GM23338 (cell line): Measurements from ENCODE around the gene CALML5. TPM values are rescaled to one million over a fixed set of nuclear protein-coding genes. Genes with fewer than 3 reads are reported as not detected.

Source experiments
- ATAC-seq: fragments of 200-7000 bp; cut with Tn5 transposase; 3 replicates; pipeline ENCODE4 v1.9.1; 2020
- DNase-seq: peaks from one replicate; pipeline ENCODE4 v3.0.0-alpha.2; 2015; ENCODE audit warnings: low spot score
- H2AFZ ChIP-seq: fragments of 200-600 bp; sonication (generic); 2 replicates; pipeline ENCODE4 v1.8.0; 2016; ENCODE audit warnings: antibody characterized with exemption, mild to moderate bottlenecking, moderate library complexity
- H3F3A ChIP-seq: fragments of 200-600 bp; sonication (generic); replicated peaks from 2 replicates; pipeline ENCODE4 v1.8.0; 2017; ENCODE audit warnings: antibody characterized with exemption, mixed run types, low read depth
- H3K27ac ChIP-seq: fragments of 200-600 bp; sonication (generic); 2 replicates; pipeline ENCODE4 v1.6.1; 2016; ENCODE audit warnings: low read depth
- H3K27me3 ChIP-seq: fragments of 200-600 bp; sonication (generic); 2 replicates; pipeline ENCODE4 v1.8.0; 2016; ENCODE audit warnings: mild to moderate bottlenecking, mixed run types, moderate library complexity; ENCODE audit not compliant: insufficient read depth
- H3K36me3 ChIP-seq: fragments of 200-600 bp; sonication (generic); 2 replicates; pipeline ENCODE4 v1.8.0; 2016; ENCODE audit warnings: mild to moderate bottlenecking; ENCODE audit not compliant: insufficient read depth
- H3K4me1 ChIP-seq: fragments of 200-600 bp; sonication (generic); 2 replicates; pipeline ENCODE4 v1.8.0; 2016; ENCODE audit warnings: mild to moderate bottlenecking, moderate library complexity; ENCODE audit not compliant: insufficient read depth
- H3K4me2 ChIP-seq: fragments of 200-600 bp; sonication (generic); 2 replicates; pipeline ENCODE4 v1.7.1; 2017; ENCODE audit warnings: mixed run types
- H3K4me3 ChIP-seq: fragments of 200-600 bp; sonication (generic); 2 replicates; pipeline ENCODE4 v1.6.1; 2016; ENCODE audit warnings: mixed run types
- H3K79me2 ChIP-seq: fragments of 200-600 bp; sonication (generic); replicated peaks from 2 replicates; pipeline ENCODE4 v1.8.0; 2017; ENCODE audit warnings: mild to moderate bottlenecking; ENCODE audit not compliant: insufficient read depth
- H3K9me2 ChIP-seq: fragments of 200-600 bp; sonication (generic); 2 replicates; pipeline ENCODE4 v1.8.0; 2017; ENCODE audit not compliant: insufficient read depth
- H4K20me1 ChIP-seq: fragments of 200-600 bp; sonication (generic); replicated peaks from 2 replicates; pipeline ENCODE4 v1.8.0; 2017; ENCODE audit warnings: mild to moderate bottlenecking; ENCODE audit not compliant: insufficient read depth
- H3K27ac Mint-ChIP-seq: 2 replicates; pipeline ENCODE4 v1.8.0; 2020; ENCODE audit warnings: inconsistent platforms, mild to moderate bottlenecking, moderate library complexity, mixed read lengths
- H3K27me3 Mint-ChIP-seq: 3 replicates; pipeline ENCODE4 v1.8.0; 2022; ENCODE audit warnings: low read depth, mild to moderate bottlenecking, moderate library complexity, mixed read lengths, inconsistent platforms; ENCODE audit not compliant: insufficient read depth, poor library complexity
- H3K36me3 Mint-ChIP-seq: 3 replicates; pipeline ENCODE4 v1.8.0; 2021; ENCODE audit warnings: low read depth, mild to moderate bottlenecking, inconsistent platforms, moderate library complexity, mixed read lengths
- H3K4me1 Mint-ChIP-seq: 3 replicates; pipeline ENCODE4 v1.8.0; 2020; ENCODE audit warnings: mild to moderate bottlenecking, inconsistent platforms, mixed read lengths
- H3K4me3 Mint-ChIP-seq: 3 replicates; pipeline ENCODE4 v1.8.0; 2021; ENCODE audit warnings: moderate library complexity, mild to moderate bottlenecking, inconsistent platforms, mixed read lengths
- H3K9me3 Mint-ChIP-seq: 3 replicates; pipeline ENCODE4 v1.8.0; 2020; ENCODE audit warnings: moderate library complexity, mild to moderate bottlenecking, inconsistent platforms, mixed read lengths
- CREB1 ChIP-seq: fragments of 250-450 bp; sonication (Bioruptor Pico); IDR thresholded peaks from 2 replicates; pipeline ENCODE4 v1.5.0; 2020; ENCODE audit warnings: low read depth, mild to moderate bottlenecking, moderate library complexity
- ETS1 ChIP-seq: IDR thresholded peaks from 2 replicates; pipeline ENCODE4 v1.6.1; 2016; ENCODE audit warnings: antibody characterized with exemption
- EZH2 ChIP-seq: fragments of 200-600 bp; sonication (generic); IDR thresholded peaks from one replicate; pipeline ENCODE4 v1.8.0; 2017; ENCODE audit warnings: antibody characterized with exemption, mild to moderate bottlenecking, low read depth; ENCODE audit not compliant: unreplicated experiment
- EZH2phosphoT487 ChIP-seq: fragments of 200-600 bp; sonication (generic); IDR thresholded peaks from one replicate; pipeline ENCODE4 v1.8.1; 2018; ENCODE audit warnings: antibody characterized with exemption; ENCODE audit not compliant: unreplicated experiment
- JUNB ChIP-seq: IDR thresholded peaks from one replicate; pipeline ENCODE4 v1.6.1; 2016; ENCODE audit warnings: antibody characterized with exemption; ENCODE audit not compliant: unreplicated experiment
- NANOG ChIP-seq: IDR thresholded peaks from 2 replicates; pipeline ENCODE4 v1.6.1; 2016; ENCODE audit warnings: antibody characterized with exemption, borderline replicate concordance
- POLR2AphosphoS5 ChIP-seq: IDR thresholded peaks from 2 replicates; pipeline ENCODE4 v1.6.1; 2016; ENCODE audit warnings: antibody characterized with exemption, low read depth
- REST ChIP-seq: IDR thresholded peaks from one replicate; pipeline ENCODE4 v1.6.1; 2018; ENCODE audit warnings: antibody characterized with exemption; ENCODE audit not compliant: unreplicated experiment
- STAT1 ChIP-seq: IDR thresholded peaks from one replicate; pipeline ENCODE4 v1.6.1; 2016; ENCODE audit warnings: antibody characterized with exemption; ENCODE audit not compliant: unreplicated experiment
- ZNF331 ChIP-seq: fragments of 250-450 bp; sonication (Bioruptor Pico); IDR thresholded peaks from 2 replicates; pipeline ENCODE4 v1.5.0; 2020; ENCODE audit warnings: low read depth, mild to moderate bottlenecking, moderate library complexity
- polyA plus RNA-seq: library from polyadenylated mRNA; unstranded; fragments of >200 nt; fragmentation: Nextera tagmentation; extraction: Ambion mirVana; gene quantifications from 2 replicates; pipeline ENCODE4 v1.2.1, GENCODE V29; 2016
- total RNA-seq: library from RNA; depleted of rRNA; stranded (reverse); fragments of >200 nt; shearing (Covaris generic); gene quantifications from 2 replicates; pipeline ENCODE4 v1.2.3, GENCODE V29; 2014
- TF ChIP-seq, protein P1 (sequence below), 2 experiments: fragments of 200-600 bp in 1 of 2; sonication (generic) in 1 of 2; conservative IDR thresholded peaks; 2 replicates each; pipeline versions ENCODE4 v1.5.1 to v1.6.1; 2016 to 2017; ENCODE audit warnings: antibody characterized with exemption in 2 of 2, low read depth in 2 of 2, mild to moderate bottlenecking in 2 of 2, moderate library complexity in 1 of 2
- TF ChIP-seq, protein P2 (sequence below): fragments of 250-450 bp; sonication (Bioruptor Pico); IDR thresholded peaks from 2 replicates; pipeline ENCODE4 v1.5.0; 2020; ENCODE audit warnings: mild to moderate bottlenecking, moderate library complexity

CALML5 gene
- total and polyA plus RNA-seq, 2 experiments from 2014 or later: 0.40 TPM; not detected in 1

GRCh38 chr10:5461203-5461588 lies 38.2 kb downstream of the CALML5 start:
- no peak overlapping the region for H3K4me3 Mint-ChIP-seq
- Histone ChIP-seq H3K79me2 (no peaks in the 10 kb centered on the region; the same call in 1 of the 2 replicates), H3K27me3 (no peaks in the 10 kb centered on the region), H3K27ac (peak overlapping the region; percentile 65; the same call in 1 of the 2 replicates), H3K9me2 (peaks cover 5% of the 10 kb centered on the region; the same call in 1 of the 2 replicates), H4K20me1 (no peaks in the 10 kb centered on the region), H2AFZ (no peak overlapping the region), H3K36me3 (peaks cover 23% of the 10 kb centered on the region), H3K4me2 (no peak overlapping the region), H3K4me1 (peaks cover 16% of the 10 kb centered on the region), H3K4me3 (no peak overlapping the region), H3F3A (0 out of 2 replicates have a peak, but pooled peaks cover under 1% of the 10 kb centered on the region)
- TF ChIP-seq EZH2 (no peak), EZH2phosphoT487 (no peak), NANOG (no peak), ZNF331 (no peak), POLR2AphosphoS5 (no peak), STAT1 (no peak), REST (no peak), ETS1 (no peak), JUNB (no peak), CREB1 (CRISPR knock-in tag) (no peak)
- TF ChIP-seq, protein P1, sequence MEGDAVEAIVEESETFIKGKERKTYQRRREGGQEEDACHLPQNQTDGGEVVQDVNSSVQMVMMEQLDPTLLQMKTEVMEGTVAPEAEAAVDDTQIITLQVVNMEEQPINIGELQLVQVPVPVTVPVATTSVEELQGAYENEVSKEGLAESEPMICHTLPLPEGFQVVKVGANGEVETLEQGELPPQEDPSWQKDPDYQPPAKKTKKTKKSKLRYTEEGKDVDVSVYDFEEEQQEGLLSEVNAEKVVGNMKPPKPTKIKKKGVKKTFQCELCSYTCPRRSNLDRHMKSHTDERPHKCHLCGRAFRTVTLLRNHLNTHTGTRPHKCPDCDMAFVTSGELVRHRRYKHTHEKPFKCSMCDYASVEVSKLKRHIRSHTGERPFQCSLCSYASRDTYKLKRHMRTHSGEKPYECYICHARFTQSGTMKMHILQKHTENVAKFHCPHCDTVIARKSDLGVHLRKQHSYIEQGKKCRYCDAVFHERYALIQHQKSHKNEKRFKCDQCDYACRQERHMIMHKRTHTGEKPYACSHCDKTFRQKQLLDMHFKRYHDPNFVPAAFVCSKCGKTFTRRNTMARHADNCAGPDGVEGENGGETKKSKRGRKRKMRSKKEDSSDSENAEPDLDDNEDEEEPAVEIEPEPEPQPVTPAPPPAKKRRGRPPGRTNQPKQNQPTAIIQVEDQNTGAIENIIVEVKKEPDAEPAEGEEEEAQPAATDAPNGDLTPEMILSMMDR (conservative IDR thresholded peaks at IDR 0.05; ENCODE audit: low read depth in 2 of 2): no peak
- TF ChIP-seq, protein P2, sequence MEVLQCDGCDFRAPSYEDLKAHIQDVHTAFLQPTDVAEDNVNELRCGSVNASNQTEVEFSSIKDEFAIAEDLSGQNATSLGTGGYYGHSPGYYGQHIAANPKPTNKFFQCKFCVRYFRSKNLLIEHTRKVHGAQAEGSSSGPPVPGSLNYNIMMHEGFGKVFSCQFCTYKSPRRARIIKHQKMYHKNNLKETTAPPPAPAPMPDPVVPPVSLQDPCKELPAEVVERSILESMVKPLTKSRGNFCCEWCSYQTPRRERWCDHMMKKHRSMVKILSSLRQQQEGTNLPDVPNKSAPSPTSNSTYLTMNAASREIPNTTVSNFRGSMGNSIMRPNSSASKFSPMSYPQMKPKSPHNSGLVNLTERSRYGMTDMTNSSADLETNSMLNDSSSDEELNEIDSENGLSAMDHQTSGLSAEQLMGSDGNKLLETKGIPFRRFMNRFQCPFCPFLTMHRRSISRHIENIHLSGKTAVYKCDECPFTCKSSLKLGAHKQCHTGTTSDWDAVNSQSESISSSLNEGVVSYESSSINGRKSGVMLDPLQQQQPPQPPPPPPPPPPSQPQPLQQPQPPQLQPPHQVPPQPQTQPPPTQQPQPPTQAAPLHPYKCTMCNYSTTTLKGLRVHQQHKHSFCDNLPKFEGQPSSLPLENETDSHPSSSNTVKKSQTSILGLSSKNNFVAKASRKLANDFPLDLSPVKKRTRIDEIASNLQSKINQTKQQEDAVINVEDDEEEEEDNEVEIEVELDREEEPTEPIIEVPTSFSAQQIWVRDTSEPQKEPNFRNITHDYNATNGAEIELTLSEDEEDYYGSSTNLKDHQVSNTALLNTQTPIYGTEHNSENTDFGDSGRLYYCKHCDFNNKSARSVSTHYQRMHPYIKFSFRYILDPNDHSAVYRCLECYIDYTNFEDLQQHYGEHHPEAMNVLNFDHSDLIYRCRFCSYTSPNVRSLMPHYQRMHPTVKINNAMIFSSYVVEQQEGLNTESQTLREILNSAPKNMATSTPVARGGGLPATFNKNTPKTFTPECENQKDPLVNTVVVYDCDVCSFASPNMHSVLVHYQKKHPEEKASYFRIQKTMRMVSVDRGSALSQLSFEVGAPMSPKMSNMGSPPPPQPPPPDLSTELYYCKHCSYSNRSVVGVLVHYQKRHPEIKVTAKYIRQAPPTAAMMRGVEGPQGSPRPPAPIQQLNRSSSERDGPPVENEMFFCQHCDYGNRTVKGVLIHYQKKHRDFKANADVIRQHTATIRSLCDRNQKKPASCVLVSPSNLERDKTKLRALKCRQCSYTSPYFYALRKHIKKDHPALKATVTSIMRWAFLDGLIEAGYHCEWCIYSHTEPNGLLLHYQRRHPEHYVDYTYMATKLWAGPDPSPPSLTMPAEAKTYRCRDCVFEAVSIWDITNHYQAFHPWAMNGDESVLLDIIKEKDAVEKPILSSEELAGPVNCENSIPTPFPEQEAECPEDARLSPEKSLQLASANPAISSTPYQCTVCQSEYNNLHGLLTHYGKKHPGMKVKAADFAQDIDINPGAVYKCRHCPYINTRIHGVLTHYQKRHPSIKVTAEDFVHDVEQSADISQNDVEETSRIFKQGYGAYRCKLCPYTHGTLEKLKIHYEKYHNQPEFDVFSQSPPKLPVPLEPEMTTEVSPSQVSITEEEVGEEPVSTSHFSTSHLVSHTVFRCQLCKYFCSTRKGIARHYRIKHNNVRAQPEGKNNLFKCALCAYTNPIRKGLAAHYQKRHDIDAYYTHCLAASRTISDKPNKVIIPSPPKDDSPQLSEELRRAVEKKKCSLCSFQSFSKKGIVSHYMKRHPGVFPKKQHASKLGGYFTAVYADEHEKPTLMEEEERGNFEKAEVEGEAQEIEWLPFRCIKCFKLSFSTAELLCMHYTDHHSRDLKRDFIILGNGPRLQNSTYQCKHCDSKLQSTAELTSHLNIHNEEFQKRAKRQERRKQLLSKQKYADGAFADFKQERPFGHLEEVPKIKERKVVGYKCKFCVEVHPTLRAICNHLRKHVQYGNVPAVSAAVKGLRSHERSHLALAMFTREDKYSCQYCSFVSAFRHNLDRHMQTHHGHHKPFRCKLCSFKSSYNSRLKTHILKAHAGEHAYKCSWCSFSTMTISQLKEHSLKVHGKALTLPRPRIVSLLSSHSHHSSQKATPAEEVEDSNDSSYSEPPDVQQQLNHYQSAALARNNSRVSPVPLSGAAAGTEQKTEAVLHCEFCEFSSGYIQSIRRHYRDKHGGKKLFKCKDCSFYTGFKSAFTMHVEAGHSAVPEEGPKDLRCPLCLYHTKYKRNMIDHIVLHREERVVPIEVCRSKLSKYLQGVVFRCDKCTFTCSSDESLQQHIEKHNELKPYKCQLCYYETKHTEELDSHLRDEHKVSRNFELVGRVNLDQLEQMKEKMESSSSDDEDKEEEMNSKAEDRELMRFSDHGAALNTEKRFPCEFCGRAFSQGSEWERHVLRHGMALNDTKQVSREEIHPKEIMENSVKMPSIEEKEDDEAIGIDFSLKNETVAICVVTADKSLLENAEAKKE (CRISPR knock-in tag): no peak
- peaks cover 31% of the 10 kb centered on the region for H3K9me3 Mint-ChIP-seq
- H3K27me3 Mint-ChIP-seq: peaks cover 8% of the 10 kb centered on the region
- no peak for DNase-seq
- H3K36me3 Mint-ChIP-seq: peaks cover 87% of the 10 kb centered on the region
- H3K4me1 Mint-ChIP-seq: peaks cover 31% of the 10 kb centered on the region
- H3K27ac Mint-ChIP-seq: no peak overlapping the region
- no peak for ATAC-seq
